IMR-90 (cell line): ENCODE results near the gene RANBP9.

Experiments used
- BHLHE40 ChIP-seq: fragments of 150-350 bp; IDR thresholded peaks from 2 replicates; pipeline ENCODE4 v1.6.1; 2016; ENCODE audit warnings: mild to moderate bottlenecking, low read depth, low read length
- CEBPB ChIP-seq: IDR thresholded peaks from 2 replicates; pipeline ENCODE4 v1.6.1; 2012; ENCODE audit warnings: low read depth, low read length, improper control_type of control experiment
- CHD1 ChIP-seq: IDR thresholded peaks from 2 replicates; pipeline ENCODE4 v1.6.1; 2012; ENCODE audit warnings: low read depth, low read length, improper control_type of control experiment
- CTCF ChIP-seq: conservative IDR thresholded peaks from 2 replicates; pipeline ENCODE4 v1.5.1; 2012; ENCODE audit warnings: mild to moderate bottlenecking, low read depth, low read length, improper control_type of control experiment
- MAFK ChIP-seq: IDR thresholded peaks from 2 replicates; pipeline ENCODE4 v1.6.1; 2012; ENCODE audit warnings: low read depth, low read length, improper control_type of control experiment
- MAZ ChIP-seq: IDR thresholded peaks from 2 replicates; pipeline ENCODE4 v1.6.1; 2012; ENCODE audit warnings: low read depth, mild to moderate bottlenecking, low read length, improper control_type of control experiment, moderate library complexity, borderline replicate concordance
- NFE2L2 ChIP-seq: fragments of 150-350 bp; IDR thresholded peaks from 2 replicates; pipeline ENCODE4 v1.6.1; 2016; ENCODE audit warnings: low read depth, mild to moderate bottlenecking, low read length
- POLR2A ChIP-seq: IDR thresholded peaks from 2 replicates; pipeline ENCODE4 v1.6.1; 2012; ENCODE audit warnings: mild to moderate bottlenecking, low read depth, low read length
- RAD21 ChIP-seq: IDR thresholded peaks from 2 replicates; pipeline ENCODE4 v1.6.1; 2012; ENCODE audit warnings: low read length, improper control_type of control experiment
- RCOR1 ChIP-seq: IDR thresholded peaks from 2 replicates; pipeline ENCODE4 v1.6.1; 2012; ENCODE audit warnings: mild to moderate bottlenecking, low read length, improper control_type of control experiment; ENCODE audit not compliant: insufficient replicate concordance
- RFX5 ChIP-seq: IDR thresholded peaks from 2 replicates; pipeline ENCODE4 v1.8.0; 2012; ENCODE audit warnings: low read depth, mild to moderate bottlenecking, low read length, moderate library complexity
- SMC3 ChIP-seq: fragments of 150-350 bp; IDR thresholded peaks from 2 replicates; pipeline ENCODE4 v1.6.1; 2016; ENCODE audit warnings: low read depth, mild to moderate bottlenecking, antibody characterized with exemption, low read length, moderate library complexity
- TF ChIP-seq, protein P1 (sequence below): fragments of 150-350 bp; IDR thresholded peaks from 2 replicates; pipeline ENCODE4 v1.6.1; 2016; ENCODE audit warnings: low read depth, mild to moderate bottlenecking, low read length, moderate library complexity, borderline replicate concordance
- TF ChIP-seq, protein P2 (sequence below): fragments of 150-350 bp; IDR thresholded peaks from 2 replicates; pipeline ENCODE4 v1.6.1; 2017; ENCODE audit warnings: mild to moderate bottlenecking, antibody characterized with exemption, low read length, low read depth

DNA sequence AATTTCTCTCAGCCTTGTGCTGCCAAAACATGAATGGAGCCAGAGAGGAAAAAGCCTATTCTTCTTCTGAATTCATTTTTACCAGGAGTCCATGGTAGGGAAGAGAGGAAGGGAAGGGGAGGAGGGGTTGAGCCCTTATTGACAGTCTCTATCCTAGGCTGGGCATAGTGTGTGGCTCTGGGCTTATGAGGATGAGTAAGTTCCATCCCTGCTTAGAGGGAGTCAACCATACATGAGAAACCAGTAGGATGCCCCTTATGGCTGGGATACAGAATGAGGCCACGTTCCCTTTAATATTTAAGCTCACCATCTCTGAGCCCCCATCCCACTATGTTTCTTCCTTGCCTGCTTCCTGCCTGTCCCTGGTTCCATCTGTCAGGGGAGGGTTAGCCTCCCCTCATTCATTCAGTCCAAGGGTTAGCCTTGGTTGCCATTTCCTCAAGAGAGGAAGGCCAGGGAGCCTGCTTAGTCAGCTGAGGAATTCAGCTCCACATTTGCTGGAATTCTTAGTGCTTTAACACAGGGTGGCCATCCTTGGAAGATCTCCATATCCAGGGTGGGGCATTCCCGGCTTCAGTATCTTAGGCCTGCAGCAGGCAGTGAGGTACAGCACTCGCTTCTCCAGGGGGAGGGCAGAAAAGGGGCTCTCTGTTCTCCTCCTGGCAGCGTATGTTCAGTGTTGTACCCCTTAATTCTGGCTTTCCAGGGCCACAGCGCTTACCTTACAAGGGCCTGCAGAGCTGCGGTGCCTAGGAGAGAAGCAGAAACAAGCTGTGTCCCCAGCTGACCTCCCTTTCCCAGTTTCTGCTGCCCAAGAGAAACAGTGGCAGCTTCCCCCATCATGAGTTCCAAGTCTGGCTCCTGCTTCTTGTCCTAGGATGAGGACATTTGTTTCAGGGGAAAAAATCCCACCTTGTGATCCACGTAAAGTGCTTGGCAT is 124.8 kb downstream of the RANBP9 start:
- no peak for TF ChIP-seq CTCF
- no peak for TF ChIP-seq CHD1
- TF ChIP-seq, protein P1, sequence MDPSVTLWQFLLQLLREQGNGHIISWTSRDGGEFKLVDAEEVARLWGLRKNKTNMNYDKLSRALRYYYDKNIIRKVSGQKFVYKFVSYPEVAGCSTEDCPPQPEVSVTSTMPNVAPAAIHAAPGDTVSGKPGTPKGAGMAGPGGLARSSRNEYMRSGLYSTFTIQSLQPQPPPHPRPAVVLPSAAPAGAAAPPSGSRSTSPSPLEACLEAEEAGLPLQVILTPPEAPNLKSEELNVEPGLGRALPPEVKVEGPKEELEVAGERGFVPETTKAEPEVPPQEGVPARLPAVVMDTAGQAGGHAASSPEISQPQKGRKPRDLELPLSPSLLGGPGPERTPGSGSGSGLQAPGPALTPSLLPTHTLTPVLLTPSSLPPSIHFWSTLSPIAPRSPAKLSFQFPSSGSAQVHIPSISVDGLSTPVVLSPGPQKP: no peak
- TF ChIP-seq MAZ: no peak
- no peak for TF ChIP-seq RAD21
- no peak for TF ChIP-seq SMC3
- TF ChIP-seq, protein P2, sequence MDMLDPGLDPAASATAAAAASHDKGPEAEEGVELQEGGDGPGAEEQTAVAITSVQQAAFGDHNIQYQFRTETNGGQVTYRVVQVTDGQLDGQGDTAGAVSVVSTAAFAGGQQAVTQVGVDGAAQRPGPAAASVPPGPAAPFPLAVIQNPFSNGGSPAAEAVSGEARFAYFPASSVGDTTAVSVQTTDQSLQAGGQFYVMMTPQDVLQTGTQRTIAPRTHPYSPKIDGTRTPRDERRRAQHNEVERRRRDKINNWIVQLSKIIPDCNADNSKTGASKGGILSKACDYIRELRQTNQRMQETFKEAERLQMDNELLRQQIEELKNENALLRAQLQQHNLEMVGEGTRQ: no peak
- TF ChIP-seq MAFK: no peak
- TF ChIP-seq POLR2A: no peak
- TF ChIP-seq NFE2L2: no peak
- no peak for TF ChIP-seq BHLHE40
- TF ChIP-seq CEBPB: no peak
- no peak for TF ChIP-seq RFX5
- TF ChIP-seq RCOR1: no peak
